GM19043 (cell line): Measurements from ENCODE around the gene FKBP6.
"Not testable (repeated sequence)": the region's sequence is repeated elsewhere in the genome, so short reads cannot be mapped to it uniquely, and the experiment has no call there.

Experiments used
- ATAC-seq: cut with Tn5 transposase; IDR thresholded peaks from one replicate; pipeline ENCODE4 v1.9.1; 2021; ENCODE audit warnings: low read depth; ENCODE audit not compliant: unreplicated experiment

The FKBP6 gene, protein sequence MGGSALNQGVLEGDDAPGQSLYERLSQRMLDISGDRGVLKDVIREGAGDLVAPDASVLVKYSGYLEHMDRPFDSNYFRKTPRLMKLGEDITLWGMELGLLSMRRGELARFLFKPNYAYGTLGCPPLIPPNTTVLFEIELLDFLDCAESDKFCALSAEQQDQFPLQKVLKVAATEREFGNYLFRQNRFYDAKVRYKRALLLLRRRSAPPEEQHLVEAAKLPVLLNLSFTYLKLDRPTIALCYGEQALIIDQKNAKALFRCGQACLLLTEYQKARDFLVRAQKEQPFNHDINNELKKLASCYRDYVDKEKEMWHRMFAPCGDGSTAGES

DNA sequence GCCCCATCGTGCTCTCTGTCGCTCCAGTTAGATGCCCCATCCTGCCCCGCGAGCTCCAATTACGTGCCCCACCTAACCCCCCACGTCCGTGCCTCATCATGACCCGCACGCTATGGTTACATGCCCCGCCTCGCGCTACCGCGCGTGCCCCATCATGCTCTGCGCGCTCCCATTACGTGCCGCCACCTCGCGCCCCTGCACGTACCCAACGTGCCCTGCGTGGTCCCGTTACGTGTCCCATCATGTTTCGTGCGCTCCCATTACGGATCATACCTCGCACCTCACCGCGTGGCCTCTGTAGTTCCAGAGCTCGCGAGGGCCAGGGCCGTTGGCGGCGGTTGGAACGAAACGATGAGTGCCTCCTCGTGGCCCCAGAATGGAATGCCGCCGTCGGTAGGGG lies at the start of gene FKBP6, which contains the start of gene TRIM50:
TSS of gene FKBP6 (plus strand) at position 240 of the 400 bp plus-strand sequence. CDS start 268 bp downstream, outside the sequence.
TSS of gene TRIM50 (minus strand) at position 161 of the 400 bp plus-strand sequence. CDS start 3,295 bp downstream, outside the sequence.
- ATAC-seq: not testable (repeated sequence)

DNA sequence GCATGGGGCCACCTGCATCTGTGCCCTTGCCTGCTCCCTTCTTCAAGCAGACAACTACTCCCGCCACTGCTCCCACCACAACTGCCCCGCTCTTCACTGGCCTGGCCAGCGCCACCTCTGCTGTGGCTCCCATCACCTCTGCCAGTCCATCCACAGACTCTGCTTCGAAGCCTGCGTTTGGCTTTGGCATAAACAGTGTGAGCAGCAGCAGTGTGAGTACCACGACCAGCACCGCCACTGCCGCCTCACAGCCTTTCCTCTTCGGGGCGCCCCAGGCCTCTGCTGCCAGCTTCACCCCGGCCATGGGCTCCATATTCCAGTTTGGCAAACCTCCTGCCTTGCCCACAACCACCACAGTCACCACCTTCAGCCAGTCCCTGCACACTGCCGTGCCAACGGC lies 30.7 kb upstream of the FKBP6 start:
- not testable (repeated sequence) for ATAC-seq

DNA sequence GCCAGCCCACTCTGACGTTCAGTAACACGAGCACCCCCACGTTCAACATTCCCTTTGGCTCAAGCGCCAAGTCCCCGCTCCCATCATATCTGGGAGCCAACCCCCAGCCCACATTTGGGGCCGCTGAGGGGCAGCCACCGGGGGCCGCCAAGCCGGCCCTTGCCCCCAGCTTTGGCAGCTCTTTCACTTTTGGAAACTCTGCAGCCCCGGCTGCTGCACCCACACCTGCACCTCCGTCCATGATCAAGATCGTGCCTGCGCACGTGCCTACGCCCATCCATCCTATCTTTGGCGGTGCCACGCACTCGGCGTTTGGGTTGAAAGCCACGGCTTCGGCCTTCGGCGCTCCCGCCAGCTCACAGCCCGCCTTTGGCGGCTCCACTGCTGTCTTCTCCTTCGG lies 30.3 kb upstream of the FKBP6 start:
- ATAC-seq: not testable (repeated sequence)

DNA sequence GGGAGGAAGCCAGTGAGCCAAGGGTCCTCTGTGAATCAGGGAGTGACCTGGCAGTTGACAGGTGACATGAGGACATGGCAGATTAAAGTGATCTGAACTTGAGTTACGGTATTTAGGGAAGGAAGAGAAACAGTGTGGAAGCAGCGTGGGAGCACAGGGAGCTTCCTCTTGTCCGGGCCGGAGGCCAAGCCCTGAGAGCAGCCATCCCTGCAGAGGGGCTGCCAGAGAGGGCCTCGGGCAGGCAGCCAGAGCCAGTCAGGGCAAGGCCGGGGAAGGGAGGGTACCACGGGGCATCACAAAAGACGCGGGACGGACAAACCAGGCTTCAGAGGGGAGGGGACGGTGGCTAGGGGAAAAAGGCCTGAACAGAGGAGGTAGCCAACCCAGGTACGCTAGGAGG lies 28.1 kb upstream of the FKBP6 start:
- ATAC-seq: not testable (repeated sequence)

DNA sequence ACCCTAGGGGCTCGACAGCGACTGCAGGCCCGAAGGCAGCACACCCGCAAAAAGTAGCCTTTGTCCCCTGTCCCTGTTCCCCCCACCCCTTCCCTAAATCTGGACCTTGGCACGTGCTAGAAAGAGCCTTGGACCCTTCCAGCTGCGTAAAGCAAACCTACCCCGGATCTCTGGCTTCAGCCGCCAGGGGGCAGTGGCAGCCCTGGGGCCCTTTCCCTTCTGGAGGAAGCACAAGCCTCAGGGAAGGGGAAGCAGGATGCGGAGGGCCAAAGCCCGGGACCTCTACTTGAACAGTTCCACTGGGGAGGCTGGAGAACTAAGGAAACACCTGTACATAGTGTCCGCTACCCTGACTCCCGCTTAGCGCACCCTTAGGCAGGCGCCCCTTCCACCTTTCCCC lies 26.9 kb upstream of the FKBP6 start:
- not testable (repeated sequence) for ATAC-seq

DNA sequence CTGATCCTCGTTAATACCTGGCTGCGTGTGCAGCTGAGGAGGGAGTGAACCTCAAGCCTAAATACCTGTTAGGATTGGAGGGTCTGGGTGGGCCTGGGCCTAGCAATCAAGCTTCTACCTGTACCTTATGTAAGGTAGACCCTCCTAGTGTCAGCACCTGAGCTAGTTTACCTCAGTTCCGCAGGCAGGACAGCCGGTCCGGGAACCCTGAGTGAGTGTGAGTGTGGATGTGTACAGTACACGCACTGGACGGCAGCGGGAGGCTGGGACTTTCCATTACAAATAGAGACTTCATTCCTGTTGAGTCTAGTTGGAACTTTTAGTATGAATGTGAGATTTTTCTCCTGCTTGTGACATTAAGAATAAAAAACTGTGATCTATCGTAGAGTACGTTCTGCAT lies 25.1 kb upstream of the FKBP6 start:
- ATAC-seq: not testable (repeated sequence)

DNA sequence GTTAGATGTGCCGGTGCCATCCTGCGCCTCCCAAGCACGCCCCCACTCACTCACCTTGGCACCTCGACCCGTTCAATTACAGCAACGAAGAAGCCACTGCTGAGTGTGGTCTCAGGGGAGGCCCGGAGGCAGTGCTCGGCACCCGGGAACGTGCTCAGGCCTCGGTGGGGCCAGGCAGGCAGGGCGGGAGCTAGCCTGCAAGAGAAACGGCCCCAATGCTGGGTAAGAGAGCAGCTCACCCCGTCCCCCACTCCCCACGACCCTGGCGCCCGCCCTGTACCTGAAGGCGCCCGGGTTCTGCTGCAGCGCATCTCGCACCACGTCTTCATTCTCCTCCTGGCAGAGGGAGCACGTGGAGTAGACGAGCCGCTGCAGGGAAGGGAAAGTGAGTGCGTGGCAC lies 24.4 kb upstream of the FKBP6 start:
- no peak for ATAC-seq

DNA sequence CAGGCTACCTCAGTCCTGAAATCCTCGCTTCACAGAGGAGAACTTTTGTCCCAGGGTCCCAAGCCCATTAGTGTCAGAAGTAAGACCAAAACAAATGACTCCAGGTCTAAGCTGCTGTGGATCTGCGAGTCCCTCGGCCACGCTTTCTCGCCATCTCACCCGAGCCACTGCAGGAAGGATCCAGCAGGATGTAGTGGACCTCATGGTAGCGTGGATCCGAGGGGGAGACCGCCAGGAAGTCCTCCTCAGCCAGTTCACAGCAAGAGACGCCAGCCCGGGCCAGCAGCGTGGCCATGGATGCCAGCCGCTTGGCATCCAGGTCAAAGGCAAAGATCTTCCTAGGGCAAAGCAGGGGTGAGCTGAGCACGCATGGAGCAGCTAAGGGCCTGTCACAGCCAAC lies 23.9 kb upstream of the FKBP6 start:
- ATAC-seq: no peak

DNA sequence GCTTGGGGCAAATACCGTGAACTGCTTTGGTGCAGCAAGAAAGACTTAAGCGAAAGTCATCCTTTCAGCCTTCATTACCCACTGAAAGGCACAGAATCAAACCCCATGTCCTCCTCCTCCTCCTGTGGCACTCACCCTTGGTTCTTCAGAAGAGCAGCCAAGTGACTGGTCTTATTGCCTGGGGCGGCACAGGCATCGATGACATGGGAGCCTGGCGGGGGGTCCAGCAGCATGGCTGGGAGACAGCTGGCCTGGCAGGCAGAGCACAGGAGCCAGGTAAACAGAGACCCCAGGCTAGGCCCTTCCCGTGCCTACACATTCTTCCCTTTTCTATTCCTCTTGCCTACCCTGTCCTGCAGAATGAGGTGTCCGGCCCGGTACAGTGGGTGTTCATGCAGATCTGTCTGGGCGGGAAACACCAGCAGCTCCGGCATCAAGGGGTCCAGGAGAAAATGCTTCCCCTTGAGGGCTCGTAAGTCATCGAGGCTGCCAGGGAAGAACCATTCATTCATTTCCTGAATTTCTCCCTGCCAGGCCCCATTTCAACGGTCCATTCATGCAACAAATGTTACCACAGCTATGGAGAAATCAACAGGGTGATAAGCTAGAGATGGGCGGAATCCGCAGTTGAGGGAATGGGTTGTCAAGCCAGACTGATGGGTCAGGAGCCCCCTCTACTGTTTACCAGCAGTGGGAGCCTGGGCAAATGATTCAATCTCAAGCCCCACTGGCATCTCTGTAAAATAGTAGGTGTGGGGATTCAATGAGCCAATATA lies 23.2 kb upstream of the FKBP6 start:
- not testable (repeated sequence) for ATAC-seq

DNA sequence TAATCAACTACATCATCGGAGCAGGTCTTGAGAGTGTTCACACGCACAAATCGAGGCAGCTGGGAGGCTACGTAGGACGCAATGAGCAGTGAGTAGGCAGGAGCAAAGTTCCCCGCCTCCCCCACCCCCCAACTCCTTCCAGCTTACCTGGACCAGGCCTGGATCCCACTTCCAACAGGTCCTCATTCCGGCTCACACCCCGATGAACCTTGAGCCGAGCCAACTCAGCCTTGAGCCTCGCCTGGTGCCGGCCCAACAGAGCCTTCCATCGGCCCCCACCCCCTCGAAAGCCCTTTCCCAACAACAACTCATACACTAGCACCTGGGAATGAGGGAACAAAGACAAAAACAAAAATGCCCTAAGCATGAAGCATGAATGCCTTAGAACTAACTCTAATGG lies 20.5 kb upstream of the FKBP6 start:
- no peak for ATAC-seq

DNA sequence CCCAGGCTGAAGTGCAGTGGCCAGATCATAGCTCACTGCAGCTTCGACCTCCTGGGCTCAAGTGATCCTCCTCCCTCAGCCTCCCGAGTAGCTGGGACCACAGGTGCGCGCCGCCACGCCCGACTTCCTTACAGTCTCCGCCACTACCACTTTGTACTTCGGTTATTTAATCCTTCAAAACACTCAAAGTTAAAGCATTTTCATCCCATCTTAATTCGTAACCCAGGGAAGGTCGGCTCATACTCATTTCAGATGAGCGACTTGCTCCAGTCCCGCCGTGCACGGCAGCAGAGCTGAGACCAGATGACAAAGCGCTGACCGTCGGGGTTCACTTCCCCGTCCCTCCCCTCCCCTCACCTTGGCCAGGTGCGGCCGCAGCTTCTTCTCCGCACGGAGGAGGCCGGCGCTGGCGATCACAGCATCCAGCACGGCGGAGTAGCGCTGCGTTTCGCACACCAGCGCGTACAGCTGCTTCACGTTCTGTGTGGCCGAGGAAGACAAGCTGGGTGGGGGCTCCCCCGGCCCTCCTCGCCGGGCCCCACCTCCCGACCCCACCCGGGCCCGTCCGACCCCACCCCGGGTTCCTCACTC lies 19.8 kb upstream of the FKBP6 start:
- ATAC-seq: peak; percentile 36

DNA sequence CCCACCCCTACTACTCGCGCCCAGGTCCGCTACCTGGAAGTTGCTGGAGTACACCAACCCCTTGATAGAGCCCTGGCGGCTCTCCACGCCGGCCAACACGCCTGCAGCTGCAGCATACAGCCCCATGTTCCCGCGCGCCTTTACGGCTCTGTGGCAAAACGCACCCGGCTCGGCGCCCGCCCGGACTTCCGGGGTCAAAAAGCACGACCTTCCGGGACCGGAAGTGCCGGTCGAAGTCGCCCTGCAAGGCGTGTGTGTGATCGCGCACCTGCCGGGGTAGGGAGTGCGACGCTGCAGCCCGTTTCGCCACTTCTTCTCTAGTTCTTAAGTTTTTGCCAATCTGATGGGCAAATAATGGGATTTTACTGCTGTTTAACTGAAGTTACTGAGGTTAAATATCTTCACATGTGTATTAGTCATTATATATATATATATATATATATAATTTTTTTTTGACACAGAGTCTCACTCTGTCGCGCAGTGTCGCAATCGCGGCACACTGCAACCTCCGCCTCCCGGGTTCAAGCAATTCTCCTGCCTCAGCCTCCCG lies 19.2 kb upstream of the FKBP6 start, which contains the start of gene NSUN5:
TSS of gene NSUN5 (minus strand) at position 162 of the 550 bp plus-strand sequence. CDS start at position 126, 36 bp downstream.
- peak; percentile 90 for ATAC-seq

DNA sequence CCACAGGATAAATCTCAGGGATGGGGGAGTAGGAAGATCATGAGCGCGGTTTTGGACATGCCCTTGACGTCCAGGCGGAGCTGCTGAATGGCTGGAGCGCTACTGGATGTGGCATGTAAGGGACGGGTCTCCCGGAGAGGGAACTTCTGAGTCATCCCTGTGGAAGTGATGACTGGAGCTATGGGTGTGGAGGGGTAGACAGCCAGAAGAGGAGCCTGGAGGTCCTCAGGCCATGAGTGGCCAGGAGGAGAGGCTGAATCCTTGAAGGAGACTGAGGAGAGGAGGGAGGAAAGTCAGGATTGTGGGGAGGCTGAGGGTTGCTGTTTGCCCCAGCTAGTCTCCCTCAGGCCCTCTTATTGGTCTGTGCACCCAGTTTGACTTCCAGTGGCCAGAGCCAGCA lies 16.5 kb upstream of the FKBP6 start:
- not testable (repeated sequence) for ATAC-seq

DNA sequence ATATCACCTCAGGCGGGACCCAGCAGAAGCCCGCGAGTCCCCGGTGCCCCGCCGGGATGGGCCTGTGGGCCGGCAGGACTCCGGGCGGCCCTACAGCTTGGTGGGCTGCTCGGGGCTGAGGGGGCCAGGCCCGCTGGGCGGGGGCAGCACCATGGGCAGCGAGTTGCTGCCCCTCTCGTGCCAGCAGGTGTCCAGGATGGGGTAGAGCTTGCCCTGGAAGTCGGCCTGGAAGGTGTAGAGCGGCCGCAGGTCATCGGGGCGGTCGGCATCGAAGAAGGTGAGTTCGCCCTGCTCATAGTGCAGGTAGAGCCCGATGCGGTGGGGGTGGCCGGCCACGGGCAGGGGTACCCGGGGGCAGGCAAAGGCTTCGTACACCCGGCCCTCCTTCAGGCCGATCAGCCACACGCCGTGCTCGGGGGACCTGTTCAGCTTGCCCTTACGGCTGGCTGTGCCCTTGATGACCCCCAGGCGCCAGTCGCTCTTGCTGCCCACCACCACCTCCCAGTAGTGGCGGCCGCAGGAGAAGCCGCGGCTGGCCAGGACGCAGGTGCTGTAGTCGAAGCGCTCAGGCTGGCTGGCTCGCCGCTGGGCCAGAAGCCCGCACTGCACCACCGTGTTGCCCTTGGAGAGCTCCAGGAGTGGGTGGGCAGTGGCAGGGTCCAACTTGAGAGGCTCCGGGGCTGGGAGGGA lies 15.0 kb upstream of the FKBP6 start:
- ATAC-seq: no peak

DNA sequence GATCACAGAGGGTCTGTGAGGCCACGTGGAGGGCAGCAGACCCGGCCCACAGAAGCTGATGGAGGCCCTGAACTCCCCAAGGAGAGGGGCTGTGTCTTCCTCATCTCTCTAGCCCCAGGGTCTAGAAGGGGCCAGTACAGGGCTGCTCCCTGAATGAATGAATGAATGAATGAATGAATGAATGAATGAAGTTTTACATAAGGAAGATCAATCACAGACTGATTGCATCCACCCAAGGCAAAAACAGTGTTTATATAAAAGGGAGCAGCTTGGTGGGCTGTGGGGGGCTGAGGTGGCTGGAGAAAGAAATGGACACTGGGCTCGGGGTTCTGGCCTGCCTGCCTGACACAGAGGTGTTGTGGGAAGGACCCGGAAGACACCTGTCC lies 14.4 kb upstream of the FKBP6 start:
- ATAC-seq: no peak

DNA sequence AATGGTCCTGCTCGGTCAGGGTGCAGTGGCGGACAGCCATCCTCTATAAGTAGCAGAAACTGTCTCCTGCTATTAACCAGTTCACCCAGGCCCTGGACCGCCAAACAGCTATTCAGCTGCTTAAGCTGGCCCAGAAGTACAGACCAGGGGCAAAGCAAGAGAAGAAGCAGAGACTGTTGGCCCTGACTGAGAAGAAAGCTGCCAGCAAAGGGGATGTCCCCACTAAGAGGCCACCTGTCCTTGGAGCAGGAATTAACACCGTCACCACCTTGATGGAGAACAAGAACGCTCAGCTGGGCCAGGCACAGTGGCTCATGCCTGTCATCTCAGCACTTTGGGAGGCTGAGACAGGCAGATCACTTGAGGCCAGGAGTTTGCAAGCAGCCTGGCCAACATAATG lies 13.7 kb upstream of the FKBP6 start:
- ATAC-seq: no peak

DNA sequence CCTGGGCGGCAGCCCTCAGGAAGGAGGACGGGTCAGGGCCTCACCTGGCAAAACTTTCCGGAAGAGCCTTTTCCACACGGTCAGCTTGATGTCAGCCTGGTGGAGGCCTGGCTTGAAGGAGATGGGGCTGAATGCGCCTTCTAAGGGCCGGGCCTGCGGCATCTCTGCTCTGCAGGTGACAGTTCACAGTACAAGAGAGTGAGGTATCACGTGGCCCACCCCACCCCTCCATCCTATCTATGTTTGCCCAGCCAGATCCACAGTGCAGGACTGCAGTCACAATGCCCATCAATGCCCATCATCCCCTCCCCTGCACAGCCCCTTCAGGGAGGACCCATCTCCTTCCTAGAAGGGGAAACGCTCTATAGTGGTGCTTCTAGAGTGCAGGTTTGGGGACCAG lies 11.4 kb upstream of the FKBP6 start:
- ATAC-seq: no peak

DNA sequence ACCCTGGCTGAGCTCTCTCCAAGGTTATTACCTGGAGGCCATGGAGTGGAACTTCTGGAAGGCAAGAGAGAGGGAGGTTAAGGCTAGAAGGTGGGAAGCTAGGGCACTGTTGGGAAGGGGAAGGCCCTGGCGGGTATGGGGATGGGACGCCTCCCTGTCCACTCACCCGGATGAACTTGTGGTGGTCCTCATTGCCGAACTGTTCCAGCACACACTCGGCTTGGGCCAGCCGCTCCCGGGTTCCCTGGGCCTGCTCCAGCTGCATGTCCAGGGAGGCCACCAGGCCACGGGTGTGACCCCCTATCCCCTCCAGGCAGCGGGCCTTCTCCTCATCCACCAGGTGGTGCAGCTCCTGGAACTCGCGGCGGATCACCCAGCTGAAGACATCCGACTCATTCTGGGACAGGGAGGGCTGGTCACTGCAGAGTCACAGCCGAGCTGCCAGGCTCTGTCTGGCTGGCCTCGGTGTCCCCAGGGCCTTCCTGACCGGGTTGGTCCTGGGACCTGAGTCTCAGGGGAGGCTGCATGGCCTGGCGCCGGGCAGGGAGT lies 9.2 kb upstream of the FKBP6 start:
- ATAC-seq: not testable (repeated sequence)

DNA sequence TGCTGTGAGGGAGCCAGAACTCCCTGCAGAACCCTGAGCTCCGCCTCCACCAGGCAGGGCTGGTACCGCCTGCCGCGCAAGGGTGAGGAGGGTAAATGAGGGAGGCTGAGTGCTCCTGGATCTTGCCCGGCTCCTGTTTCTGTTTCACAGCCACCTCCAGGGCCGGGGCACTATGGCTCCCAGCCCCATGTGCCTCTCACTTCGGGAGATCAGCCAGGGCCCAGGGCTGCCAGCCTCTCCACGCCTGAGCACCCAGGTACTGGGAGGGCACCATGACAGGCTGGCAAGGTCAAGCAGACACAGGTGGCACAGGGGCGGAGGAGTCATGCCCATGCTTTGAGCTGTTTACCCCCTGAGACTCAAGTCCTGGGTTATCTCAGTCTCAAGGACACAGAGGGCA lies 8.4 kb upstream of the FKBP6 start:
- ATAC-seq: not testable (repeated sequence)

DNA sequence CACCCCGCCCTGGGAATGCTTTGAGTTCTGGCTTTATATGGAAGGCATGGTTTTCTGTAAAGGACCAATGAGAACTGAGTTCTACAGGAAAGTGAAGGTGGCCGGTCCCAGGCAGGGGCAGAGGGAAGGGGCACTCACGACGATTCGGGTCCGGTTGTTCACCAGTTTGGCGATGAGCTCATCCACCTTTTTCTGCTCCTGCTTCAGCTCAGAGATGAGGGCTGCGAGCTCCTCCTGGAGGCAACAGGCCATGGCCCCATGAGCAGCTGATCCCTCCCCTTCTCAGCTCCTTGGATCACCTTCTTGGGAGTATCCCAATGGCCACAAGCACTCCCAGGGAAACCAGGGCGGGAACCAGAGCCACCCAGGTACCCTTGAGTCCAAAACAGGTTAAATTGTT lies 8.0 kb upstream of the FKBP6 start:
- not testable (repeated sequence) for ATAC-seq
